HG02884 (cell line): ENCODE measurements around the gene LRRFIP1.

Experiments
- ATAC-seq: cut with Tn5 transposase; IDR thresholded peaks from one replicate; pipeline ENCODE4 v1.9.1; 2021; ENCODE audit warnings: mild to moderate bottlenecking, moderate library complexity; ENCODE audit not compliant: unreplicated experiment

Gene LRRFIP1

DNA sequence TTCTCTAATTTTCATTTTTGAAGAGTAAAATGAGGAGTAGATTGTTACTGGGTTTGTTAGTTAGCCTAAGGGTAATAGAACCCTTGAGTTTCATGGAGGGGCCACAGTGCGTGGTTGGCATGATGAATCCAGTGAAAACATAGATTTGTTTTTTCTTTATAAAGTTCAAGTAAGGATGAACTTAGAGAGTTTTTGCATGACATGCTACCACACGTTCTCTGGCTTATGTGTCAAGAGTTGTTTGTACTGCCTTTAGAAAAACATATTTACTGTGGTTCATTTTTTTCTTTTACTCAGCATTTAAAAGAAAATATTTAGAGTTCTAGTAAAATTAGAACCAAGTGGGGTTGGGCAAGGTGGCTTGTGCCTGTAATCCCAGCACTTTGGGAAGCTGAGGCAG lies 193.0 kb downstream of the LRRFIP1 start:
- ATAC-seq = no peak

- no peak for ATAC-seq
These were observed 196.2 kb downstream of the LRRFIP1 start for GRCh38 chr2:237823544-237823943.

GRCh38 chr2:237824085-237824484 lies 196.7 kb downstream of the LRRFIP1 start:
- ATAC-seq = no peak

- no peak for ATAC-seq
These were observed 200.1 kb downstream of the LRRFIP1 start for GRCh38 chr2:237827421-237827987.
